Measurements from ENCODE around the gene USP2. TPM values are rescaled to one million over a fixed set of nuclear protein-coding genes. Genes with fewer than 3 reads are reported as not detected.

Gene USP2
- polyA plus RNA-seq, 3 donors: 9.0 to 11.4 (median 10.0) TPM

GRCh38 chr11:119365071-119365591, 16.4 kb downstream of the USP2 start:
- DNase-seq: no peak

- no peak for DNase-seq
Measured at GRCh38 chr11:119363851-119364590, 17.5 kb downstream of the USP2 start.

GRCh38 chr11:119363081-119363850, 18.2 kb downstream of the USP2 start:
- no peak for DNase-seq

- DNase-seq: no peak
Measured at GRCh38 chr11:119362741-119363080, 18.8 kb downstream of the USP2 start.

- no peak for DNase-seq
Measured at GRCh38 chr11:119361941-119362725, 19.4 kb downstream of the USP2 start.

GRCh38 chr11:119361056-119361787, 20.3 kb downstream of the USP2 start:
- DNase-seq: peak; percentile 84

GRCh38 chr11:119359365-119360214, 21.9 kb downstream of the USP2 start:
- DNase-seq: no peak

GRCh38 chr11:119357074-119357473, 24.4 kb downstream of the USP2 start:
- no peak for DNase-seq

- DNase-seq: peak; percentile 82
Measured at GRCh38 chr11:119356349-119357031, 25.0 kb downstream of the USP2 start.

GRCh38 chr11:119355091-119355843, 26.2 kb downstream of the USP2 start:
- DNase-seq: no peak

- DNase-seq: peak; percentile 72
Measured at GRCh38 chr11:119352857-119353260, 28.6 kb downstream of the USP2 start.

GRCh38 chr11:119351232-119351631, 30.3 kb downstream of the USP2 start:
- no peak for DNase-seq

- no peak for DNase-seq
Measured at GRCh38 chr11:119350302-119350701, 31.2 kb downstream of the USP2 start.

GRCh38 chr11:119347940-119348605, 33.4 kb downstream of the USP2 start:
- no peak for DNase-seq

- no peak for DNase-seq
Measured at GRCh38 chr11:119347242-119347641, 34.2 kb downstream of the USP2 start.

GRCh38 chr11:119346605-119347004, 34.9 kb downstream of the USP2 start, which contains the start of gene MFRP:
TSS of gene MFRP (minus strand) at chr11:119346705. CDS start at chr11:119346513, 192 bp downstream.
- no peak for DNase-seq

- no peak for DNase-seq
Measured at GRCh38 chr11:119345685-119346084, 35.8 kb downstream of the USP2 start.

GRCh38 chr11:119344291-119345010, 37.0 kb downstream of the USP2 start:
- DNase-seq: no peak

All from renal pelvis (tissue), 4 donors.